Pulmonary artery endothelial cell (primary cell): ENCODE results near the gene TSPYL1. TPM values are rescaled to one million over a fixed set of nuclear protein-coding genes. Genes with fewer than 3 reads are reported as not detected.
"Not testable (repeated sequence)": the region's sequence is repeated elsewhere in the genome, so short reads cannot be mapped to it uniquely, and the experiment has no call there.

Experiments
- DNase-seq: peaks from one replicate; pipeline ENCODE4 v3.0.0-alpha.2; 2011; ENCODE audit warnings: low read depth, low spot score
- total RNA-seq: library from RNA; depleted of rRNA; stranded (reverse); fragments of >200 nt; gene quantifications from 2 replicates; pipeline ENCODE4 v1.2.3, GENCODE V29; 2014

TSPYL1 gene
- total RNA-seq, 1 donor from 2014 or later = 92.8 TPM

DNA sequence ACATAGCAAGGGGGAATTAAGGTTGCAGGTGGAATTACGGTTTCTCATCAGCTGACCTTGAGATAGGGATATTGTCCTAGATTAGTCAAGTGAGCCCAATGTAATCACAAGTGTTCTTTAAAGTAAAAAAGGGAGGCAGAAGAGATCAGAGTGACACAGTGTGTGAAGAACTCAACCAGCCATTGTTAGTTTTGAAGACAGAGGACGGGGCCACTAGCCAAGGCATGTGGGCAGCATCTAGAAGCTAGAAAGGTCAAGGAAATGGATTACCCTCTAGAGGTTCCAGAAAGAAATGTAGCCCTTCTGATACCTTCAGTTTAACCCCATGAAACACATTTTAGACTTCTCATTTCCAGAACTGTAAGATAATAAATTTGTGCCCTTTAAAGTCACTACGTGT is 18.5 kb upstream of the TSPYL1 start:
- no peak for DNase-seq

DNA sequence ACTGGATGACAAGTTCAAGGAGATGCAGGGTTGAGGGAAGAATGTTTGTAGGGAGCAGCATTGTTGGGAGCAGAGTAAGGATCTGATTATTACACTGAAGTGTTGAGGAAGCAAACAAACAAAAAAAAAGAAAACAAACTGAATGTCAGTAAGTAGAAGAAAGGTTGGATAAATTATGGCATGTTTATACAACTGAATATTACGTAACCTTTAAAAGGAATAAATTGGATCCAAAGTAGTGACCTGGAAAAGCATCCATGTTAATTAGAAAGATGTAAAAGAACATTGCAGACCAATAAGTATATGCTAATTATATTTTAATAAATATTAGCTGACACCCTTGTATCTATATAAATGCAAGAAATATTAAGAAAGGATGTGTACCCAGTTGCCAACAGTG is 12.8 kb upstream of the TSPYL1 start:
- DNase-seq = no peak

DNA sequence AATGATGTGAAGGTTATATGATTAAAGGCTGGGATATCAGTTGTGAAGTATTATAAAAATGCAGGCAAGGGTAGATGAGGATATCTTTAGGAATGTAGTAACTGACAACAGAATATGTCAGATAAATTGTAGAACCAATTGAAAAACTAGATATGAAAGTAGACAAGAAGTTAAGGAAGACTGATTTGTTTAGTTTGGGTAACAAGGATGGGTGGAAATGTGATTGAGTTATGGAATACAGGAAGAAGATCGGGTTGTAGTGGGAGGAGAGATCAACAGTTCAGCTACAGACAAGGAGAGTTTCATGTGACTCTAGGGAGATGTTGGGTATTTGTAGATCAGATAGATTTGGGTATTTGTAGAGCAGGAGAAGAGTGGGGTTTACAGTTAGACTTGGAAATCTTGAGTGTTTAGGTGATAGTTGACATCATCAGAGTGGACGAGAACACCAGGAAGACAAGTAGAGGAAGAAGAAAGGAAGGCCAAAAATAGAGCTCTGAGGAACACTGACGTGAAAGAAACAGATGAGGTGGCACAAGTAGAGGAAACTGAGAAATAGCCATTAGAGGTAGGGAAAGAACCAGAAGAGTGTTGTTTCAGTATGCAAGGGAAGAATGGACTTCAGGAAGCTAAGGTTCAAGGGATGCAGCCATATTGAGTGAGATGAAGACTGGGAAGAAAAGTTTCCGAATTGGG is 12.1 kb upstream of the TSPYL1 start:
- DNase-seq = no peak

DNA sequence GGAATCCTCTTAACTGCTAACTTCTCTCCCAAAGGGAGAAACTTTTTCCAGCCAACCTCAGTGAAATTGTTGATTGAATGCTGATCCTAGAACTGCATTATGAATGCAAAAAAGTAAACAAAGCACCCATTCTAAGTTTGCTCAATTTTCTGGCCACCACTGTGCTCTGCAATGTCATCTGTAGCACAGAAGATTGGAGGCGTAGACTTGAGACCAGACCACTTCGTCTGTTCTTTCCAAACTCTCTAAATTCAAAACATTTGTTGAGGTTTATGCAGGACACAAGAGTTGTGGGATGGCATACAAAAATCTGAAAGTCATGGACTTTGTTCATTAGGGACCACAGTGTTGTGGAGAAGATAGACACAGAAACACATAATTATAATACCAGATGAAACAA is 11.1 kb upstream of the TSPYL1 start:
- DNase-seq = no peak

DNA sequence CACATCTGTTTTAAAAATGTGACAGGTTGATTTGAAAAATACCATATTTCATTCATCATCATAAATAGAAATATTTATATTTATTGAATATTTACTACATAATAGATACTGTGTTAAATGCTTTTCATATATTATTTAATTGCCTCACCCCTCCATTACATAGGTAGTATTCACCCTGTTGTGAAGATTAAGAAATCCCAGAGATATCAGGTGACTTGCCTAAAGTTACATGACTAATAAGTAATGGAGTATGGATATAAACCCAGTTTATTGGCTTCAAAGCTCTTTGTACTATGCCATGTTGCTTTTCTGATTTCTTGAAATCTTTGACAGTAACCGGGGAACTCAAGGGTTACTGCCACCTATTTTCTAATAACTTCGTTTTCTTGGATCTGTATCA is 10.1 kb upstream of the TSPYL1 start:
- DNase-seq = no peak

DNA sequence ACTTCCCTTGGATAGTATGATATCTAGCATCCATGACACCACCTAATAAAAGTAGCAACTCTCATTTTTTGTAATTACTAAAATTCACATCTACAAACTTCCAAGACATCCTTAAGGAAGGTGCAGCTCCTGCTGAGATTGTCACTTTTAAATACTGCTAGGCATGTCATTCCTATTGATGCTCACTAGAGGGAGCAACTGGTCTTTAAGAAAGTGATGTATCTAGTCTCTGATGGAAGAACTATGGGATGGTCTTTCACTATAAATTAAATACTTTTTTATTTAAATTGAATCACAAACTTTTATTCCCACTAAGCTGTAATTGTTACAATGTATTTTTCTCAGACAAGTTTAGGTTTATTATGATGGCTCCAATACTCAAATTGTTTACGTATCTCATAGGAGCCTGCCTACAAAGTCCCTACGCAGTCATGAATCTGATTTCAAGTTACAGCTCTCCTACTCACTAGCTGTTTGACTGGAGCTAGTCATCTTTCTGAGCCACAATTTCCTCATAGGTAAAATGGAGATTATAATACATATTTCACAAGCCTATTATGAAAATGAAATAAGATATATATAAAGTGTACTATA is 8.1 kb upstream of the TSPYL1 start:
- peak; percentile 19 for DNase-seq

DNA sequence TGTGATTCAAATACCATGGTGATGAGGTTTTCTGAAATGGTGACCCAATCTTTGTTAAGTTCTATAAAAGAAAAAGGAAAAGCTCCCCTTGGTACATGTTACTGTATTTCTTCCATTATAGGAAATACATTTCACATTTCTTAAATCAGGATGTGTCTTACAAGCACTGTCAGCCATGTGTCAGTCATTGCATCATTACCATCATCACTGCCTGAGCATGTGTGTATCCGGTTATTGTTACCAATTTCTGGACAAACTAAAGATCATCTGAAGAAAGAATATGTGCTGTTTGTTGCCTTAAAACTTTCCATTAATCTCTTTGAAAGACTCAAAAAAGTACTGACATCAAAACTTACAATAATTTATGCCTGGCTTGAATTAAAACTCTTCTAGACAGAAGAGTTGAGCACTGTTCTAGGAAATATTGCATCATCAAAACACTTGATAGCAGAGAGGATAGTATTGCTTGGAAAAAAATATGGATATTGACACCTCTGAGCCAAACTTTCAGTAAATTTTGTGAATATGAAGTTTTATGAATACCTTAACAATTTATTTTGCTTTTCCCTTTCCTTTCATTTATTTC is 7.1 kb upstream of the TSPYL1 start:
- DNase-seq = no peak

DNA sequence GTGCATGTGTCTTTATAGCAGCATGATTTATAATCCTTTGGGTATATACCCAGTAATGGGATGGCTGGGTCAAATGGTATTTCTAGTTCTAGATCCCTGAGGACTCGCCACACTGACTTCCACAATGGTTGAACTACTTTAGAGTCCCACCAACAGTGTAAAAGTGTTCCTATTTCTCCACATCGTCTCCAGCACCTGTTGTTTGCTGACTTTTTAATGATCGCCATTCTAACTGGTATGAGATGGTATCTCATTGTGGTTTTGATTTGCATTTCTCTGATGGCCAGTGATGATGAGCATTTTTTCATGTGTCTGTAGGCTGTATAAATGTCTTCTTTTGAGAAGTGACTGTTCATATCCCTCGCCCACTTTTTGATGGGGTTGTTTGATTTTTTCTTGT is 5.3 kb upstream of the TSPYL1 start:
- DNase-seq = not testable (repeated sequence)

DNA sequence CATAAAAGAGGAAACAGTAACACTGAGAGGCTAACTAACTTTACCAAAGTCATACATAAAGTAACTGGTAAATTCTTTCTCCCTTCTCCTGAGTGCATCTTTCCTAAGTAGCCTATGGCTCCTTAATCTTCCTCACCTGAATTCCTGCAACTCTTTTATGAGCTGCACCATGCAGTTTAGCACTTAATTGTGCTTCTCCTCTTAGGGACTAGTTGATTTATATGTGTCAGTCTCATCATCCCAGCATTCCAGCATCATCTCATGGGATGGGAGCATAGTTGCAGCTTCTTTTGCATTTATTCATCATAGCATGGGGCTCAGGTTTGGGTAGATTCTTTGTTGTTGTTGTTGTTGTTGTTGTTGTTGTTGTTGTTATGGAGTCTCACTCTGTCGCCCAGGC is 3.5 kb upstream of the TSPYL1 start:
- DNase-seq = no peak

DNA sequence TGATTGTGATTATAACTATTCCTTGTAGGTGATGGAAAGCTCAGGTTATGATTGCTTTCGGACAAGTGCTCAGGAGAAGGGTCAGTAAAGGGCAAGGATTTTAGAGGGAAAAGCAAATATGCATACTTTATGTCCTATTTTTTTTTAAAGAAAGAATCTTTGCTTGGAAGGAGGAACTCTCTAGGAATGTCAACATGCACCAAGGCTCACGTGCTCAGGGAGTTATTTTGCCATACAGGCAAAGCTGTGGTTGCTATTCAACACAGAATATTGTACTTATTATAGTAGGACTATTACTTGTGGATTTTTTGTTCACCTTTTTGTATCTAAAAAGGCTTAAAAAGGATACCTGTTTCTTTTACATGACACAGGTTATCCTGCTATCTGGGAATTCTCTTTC is 3.0 kb upstream of the TSPYL1 start:
- no peak for DNase-seq

DNA sequence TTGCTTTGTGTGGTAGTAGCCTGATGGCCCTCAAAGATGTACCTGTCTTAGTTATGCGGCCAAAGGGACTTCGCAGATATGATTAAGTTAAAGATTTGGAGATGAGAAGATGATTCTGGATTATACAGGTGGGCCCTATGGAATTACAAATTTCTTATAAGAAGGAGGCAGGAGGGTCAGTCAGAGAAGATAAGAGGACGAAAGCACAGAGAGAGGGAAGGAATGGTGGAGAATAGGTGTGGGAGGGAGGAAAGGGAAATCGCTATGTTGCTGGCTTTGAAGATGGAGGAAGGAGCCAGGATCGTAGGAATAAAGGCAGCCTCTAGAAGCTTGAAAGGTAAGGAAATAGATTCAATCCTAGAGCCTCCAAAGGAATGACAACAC is 1.2 kb upstream of the TSPYL1 start:
- DNase-seq = no peak

DNA sequence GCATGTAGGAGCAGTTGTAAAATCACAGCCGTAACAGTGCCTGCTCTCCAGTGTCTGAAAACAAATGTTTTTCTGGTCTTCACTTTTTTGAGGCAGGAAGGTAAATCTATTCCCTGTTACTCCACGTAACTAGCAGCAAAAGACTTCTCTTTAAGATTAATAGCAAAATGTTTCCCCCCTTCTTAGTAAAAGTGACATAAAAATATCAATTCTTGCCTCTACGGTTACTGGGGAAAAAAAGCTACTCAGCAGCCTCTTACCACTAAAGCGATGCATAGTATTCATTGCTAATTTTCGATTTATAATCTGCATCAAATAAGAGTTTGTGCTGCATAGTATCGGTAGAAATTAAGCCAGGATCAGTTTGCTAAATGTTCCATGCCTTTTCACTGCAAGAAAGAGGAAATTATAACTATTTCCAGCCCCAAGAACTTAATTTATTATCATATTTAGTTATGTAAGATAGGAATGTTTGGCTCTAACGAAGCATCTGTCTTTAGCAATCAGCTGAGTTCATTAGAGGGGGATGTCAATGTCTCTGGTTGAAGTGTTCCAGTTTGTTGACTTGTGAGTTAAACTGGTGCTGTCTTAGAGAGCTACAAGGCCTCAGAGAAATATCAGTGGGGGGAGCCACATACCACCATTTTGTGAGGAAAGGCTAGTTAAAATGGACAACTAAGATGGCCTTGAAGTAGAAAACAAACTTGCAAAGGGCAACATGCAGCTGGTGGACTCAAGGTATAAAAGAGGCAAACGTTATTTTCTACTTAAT is 617 bp upstream of the TSPYL1 start:
- no peak for DNase-seq

DNA sequence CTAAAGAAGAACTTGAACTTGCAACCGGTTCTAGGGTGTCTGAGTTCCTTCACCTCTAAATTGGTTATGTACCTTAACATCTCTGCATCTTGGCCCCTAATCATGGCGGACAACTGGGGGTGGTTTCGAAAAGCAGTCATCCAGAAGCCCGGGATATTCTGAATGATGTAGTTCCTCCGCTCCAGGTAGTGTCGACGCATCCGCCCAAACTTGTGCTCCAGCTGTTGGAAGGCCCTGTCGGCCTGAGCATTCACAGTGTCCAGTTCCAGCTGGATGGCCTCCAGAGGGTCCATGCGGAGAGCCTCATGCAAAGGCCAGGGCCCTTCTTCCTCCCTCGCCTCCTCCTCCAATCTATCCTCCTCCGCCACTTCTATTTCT is 887 bp downstream of the TSPYL1 start:
- peak; percentile 1 for DNase-seq

DNA sequence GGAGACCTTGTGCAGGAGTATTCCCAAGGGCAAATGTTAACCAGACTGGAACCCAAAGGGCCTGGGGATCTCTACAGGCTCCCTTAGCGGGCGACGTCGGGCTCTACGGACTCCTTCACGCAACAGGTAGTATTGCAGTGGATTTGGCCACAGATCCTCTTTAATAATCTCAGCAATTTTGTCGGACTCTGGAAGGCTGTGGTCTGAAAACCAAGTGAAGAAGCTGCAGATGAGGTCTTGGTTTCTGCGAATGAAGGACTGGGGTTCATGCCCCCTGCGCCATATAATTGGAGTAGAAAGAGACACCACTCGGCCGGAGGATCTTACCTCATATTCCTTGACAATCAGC is 1.3 kb downstream of the TSPYL1 start:
- no peak for DNase-seq

DNA sequence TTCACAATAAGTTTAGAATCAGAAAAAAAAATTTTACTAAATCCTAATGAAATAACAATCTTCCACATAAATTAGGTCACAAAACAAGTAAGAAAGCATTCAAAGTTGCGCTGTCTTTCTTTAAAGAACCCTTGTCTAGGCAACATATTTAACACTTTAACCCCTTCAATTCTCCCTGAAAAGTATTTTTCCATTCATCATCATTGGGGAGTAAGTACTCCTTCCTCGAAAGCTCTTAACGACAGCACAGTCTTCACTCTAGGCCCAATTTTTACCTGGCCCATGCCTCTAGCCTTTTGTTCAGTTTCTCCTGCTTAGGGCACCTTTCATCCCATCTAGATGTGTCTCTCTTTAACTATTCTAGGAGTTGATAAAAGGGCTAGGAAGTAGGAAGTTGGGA is 2.6 kb downstream of the TSPYL1 start:
- no peak for DNase-seq

DNA sequence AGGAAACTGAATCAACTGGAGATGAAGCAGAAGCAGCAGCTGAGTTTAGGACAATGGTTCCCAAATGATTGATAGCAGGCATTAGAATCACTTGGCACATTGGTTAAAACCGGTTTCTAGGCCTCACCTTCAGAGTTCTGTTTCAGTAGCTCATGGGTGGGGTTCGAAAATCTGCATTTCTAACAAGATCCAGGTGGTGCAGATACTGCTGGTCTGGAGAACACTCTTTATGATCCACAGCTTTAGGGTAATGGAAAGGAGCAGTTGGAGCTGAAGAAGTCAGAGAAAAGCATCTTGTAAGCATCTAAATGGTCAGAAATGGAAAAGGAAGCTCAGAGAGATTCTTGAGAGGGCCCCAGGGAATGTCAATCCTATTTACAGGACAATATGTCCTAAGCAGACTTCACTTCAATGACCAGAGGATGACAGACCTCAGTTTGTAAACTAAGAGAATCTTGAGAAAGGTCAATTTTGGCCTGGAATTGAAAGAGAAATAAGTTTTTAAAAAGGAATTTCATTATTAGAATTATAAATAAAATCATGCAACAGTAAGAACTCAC is 8.5 kb downstream of the TSPYL1 start:
- DNase-seq = no peak

DNA sequence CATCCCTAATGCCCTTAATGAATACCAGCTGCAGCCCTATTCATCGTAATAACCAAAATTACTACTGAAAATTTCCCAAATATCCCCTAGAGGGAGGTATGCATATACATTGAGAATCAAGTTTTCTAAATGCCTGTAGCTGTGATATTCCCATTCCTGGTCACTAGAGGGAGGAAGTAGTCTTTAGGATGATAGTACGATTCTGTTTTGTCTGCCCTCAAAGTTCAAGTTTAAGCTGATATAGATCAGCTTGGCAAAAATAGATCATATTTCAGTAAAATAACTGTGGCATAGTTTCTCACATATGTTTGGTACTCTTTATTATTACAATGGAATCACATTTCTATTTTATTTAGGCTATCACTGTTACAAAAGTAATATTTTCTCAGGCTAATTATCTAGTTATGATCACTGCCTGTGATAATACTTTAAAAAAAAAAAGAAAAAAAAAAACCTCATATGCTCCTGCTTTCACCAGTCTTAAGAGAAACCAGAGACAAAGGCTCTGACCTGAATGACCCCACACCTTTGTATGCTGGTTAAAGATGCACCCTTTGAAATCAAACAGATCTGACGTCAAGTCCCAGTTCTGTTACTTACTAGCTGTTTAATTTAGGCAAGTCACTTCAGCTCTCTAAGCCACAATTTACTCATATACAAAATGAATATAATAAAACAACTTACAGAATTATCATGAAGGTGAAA is 11.0 kb downstream of the TSPYL1 start:
- DNase-seq = peak; percentile 60

DNA sequence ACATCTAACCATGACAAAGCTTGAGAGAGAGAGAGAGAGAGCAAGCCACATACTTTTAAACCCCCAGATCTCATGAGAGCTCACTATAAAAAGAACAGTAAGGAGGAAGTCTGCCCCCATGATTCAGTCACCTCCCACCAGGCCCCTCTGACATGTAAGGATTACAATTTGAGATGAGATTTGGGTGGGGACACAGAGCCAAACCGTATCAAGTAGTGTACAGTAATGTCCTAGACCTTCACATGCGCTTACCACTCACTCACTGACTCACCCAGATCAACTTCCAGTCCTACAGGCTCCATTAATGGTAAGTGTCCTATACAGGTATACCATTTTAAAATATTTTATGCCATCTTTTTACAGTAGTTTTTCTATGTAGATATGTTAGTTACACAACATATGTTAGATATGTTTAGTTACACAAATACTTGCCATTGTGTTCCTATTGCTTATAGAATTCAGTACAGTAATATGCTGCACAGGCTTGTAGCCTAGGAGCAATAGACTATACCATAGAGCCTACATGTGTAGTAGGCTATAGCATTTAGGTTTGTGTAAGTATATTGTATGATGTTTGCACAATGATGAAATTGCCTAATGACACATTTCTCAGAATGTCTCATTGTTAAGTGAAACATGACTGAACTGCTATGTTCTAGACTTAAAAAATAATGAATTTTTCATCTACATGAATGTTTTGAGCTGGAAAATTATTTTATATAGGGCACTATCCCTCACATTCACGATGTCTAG is 11.7 kb downstream of the TSPYL1 start:
- no peak for DNase-seq

DNA sequence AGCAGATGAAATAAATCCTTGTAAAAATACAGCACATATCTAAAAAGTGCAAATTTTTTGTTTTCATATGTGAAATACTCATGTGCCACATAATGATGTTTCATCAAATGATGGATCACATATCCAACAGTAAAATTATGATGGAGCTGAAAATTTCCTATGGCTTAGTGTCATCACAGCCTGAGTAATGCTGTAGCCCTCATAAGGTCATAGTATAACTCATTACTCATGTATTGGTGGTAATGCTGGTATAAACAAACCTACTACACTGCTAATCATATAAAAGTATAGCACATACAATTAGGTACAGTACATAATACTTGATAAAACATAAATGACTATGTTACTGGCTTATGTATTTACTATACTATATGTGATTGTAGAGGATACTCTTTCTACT is 12.9 kb downstream of the TSPYL1 start:
- no peak for DNase-seq

DNA sequence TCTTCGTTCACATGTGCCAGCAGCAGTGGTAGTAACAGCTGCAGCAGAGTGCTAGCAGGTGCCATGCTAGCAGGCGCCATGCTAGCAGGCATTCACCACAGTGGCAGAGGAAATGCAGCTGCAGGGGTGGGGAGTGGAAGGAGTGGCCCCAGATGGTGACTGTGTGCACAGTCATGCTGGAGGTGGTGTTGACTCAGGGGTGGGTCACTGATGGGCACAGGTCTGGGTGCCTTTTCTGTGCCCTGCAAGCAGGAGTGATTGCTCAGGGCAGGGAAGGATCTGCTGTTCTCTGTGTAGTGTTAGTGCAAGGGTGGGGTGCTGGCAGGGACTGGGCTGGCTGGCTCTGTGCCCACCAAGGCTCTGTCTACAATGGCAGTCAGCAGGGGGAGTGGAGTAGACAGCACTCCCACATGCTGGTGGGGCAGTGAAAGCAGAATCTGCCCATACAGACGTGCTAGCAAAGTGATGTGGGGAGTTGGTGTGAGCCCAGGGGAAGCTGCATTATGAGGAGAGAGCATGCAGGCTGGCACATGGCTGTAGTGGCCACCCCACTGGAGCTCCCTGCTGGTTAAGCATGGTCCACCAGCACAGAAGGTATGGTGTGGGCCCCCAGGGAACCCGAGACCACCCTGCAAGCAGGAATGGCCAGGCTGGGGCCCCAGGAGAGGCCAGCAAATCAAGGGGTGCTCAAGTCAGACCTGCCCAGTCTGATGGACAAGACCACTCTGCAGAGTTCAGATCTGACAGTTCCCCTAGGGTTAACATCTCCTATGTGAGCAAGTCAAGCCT is 14.5 kb downstream of the TSPYL1 start:
- no peak for DNase-seq
